Neuronal stem cell (in vitro differentiated cells): ENCODE data around the gene WWC1.

Experiments used
- DNase-seq: peaks from one replicate; pipeline ENCODE4 v3.0.0-alpha.2; 2013; ENCODE audit warnings: low spot score
- H2AFZ ChIP-seq: one replicate; pipeline ENCODE4 v1.6.1; 2013; ENCODE audit warnings: mild to moderate bottlenecking, low read length, inconsistent platforms
- H2AK5ac ChIP-seq: 2 replicates; pipeline ENCODE4 v1.6.1; 2013; ENCODE audit warnings: low read depth, mild to moderate bottlenecking, inconsistent platforms, low read length, moderate library complexity, mixed read lengths
- H2BK120ac ChIP-seq: 2 replicates; pipeline ENCODE4 v1.6.1; 2013; ENCODE audit warnings: low read depth, mild to moderate bottlenecking, inconsistent platforms, low read length, moderate library complexity, mixed read lengths
- H2BK12ac ChIP-seq: one replicate; pipeline ENCODE4 v1.6.1; 2013; ENCODE audit warnings: low read length, inconsistent platforms
- H2BK15ac ChIP-seq: 2 replicates; pipeline ENCODE4 v1.6.1; 2013; ENCODE audit warnings: mild to moderate bottlenecking, low read length, inconsistent platforms, mixed read lengths
- H2BK5ac ChIP-seq: one replicate; pipeline ENCODE4 v1.6.1; 2013; ENCODE audit warnings: inconsistent platforms, mild to moderate bottlenecking, low read length, moderate library complexity
- H3K14ac ChIP-seq: one replicate; pipeline ENCODE4 v1.6.1; 2013; ENCODE audit warnings: low read length, inconsistent platforms
- H3K18ac ChIP-seq: 2 replicates; pipeline ENCODE4 v1.6.1; 2013; ENCODE audit warnings: low read length, inconsistent platforms
- H3K23ac ChIP-seq: 2 replicates; pipeline ENCODE4 v1.6.1; 2013; ENCODE audit warnings: low read depth, mild to moderate bottlenecking, mixed read lengths, low read length, inconsistent platforms; ENCODE audit not compliant: poor library complexity
- H3K27ac ChIP-seq: replicated peaks from 3 replicates; pipeline ENCODE4 v1.5.1; 2013; ENCODE audit warnings: low read length, inconsistent platforms
- H3K27me3 ChIP-seq, 3 experiments: 2 replicates each; pipeline ENCODE4 v1.6.1; 2013; ENCODE audit warnings: low read length in 3 of 3, mild to moderate bottlenecking in 2 of 3, inconsistent platforms in 1 of 3, low read depth in 1 of 3, mixed read lengths in 1 of 3, moderate library complexity in 1 of 3; ENCODE audit not compliant: control insufficient read depth in 3 of 3, insufficient read depth in 3 of 3
- H3K36me3 ChIP-seq, 2 donors: replicated peaks in 1 of 2; 2 replicates each; pipeline ENCODE4 v1.6.1; 2013; ENCODE audit warnings: low read length in 2 of 2; ENCODE audit not compliant: control insufficient read depth in 2 of 2, insufficient read depth in 2 of 2
- H3K4ac ChIP-seq: 2 replicates; pipeline ENCODE4 v1.6.1; 2013; ENCODE audit warnings: inconsistent platforms, mild to moderate bottlenecking, low read length, moderate library complexity
- H3K4me1 ChIP-seq, 2 donors: 1 replicate in 1 of 2; 2 replicates in 1 of 2; pipeline ENCODE4 v1.6.1; 2013; ENCODE audit warnings: low read length in 2 of 2, low read depth in 1 of 2; ENCODE audit not compliant: control insufficient read depth in 2 of 2, insufficient read depth in 1 of 2
- H3K4me2 ChIP-seq: one replicate; pipeline ENCODE4 v1.6.1; 2013; ENCODE audit warnings: mild to moderate bottlenecking, low read length, inconsistent platforms; ENCODE audit not compliant: insufficient read depth, poor library complexity, severe bottlenecking
- H3K4me3 ChIP-seq, 2 donors: 2 replicates each; pipeline ENCODE4 v1.5.1; 2013; ENCODE audit warnings: low read length in 2 of 2, mild to moderate bottlenecking in 2 of 2, inconsistent platforms in 1 of 2, moderate library complexity in 1 of 2
- H3K79me1 ChIP-seq: one replicate; pipeline ENCODE4 v1.6.1; 2013; ENCODE audit warnings: low read depth, mild to moderate bottlenecking, inconsistent platforms, low read length, moderate library complexity
- H3K9ac ChIP-seq: one replicate; pipeline ENCODE4 v1.6.1; 2013; ENCODE audit warnings: mild to moderate bottlenecking, low read depth, low read length, inconsistent platforms; ENCODE audit not compliant: poor library complexity
- H3K9me3 ChIP-seq, 2 donors: replicated peaks in 1 of 2; 2 replicates each; pipeline versions ENCODE3 to v1.6.1; 2013; ENCODE audit warnings: low read length in 2 of 2, mild to moderate bottlenecking in 2 of 2, inconsistent platforms in 1 of 2, low read depth in 1 of 2, mixed read lengths in 1 of 2, moderate library complexity in 1 of 2; ENCODE audit not compliant: control insufficient read depth in 2 of 2, insufficient read depth in 1 of 2
- H4K8ac ChIP-seq: one replicate; pipeline ENCODE4 v1.6.1; 2013; ENCODE audit warnings: low read depth, mild to moderate bottlenecking, inconsistent platforms, low read length, moderate library complexity
- H4K91ac ChIP-seq: one replicate; pipeline ENCODE4 v1.6.1; 2013; ENCODE audit warnings: low read length, low read depth, mild to moderate bottlenecking, inconsistent platforms; ENCODE audit not compliant: poor library complexity
- WGBS, 2 donors: extraction: QIAGEN DNeasy Blood & Tissue Kit; methylation state at CpG; one replicate each; pipeline ENCODE4 v1.1.7; 2013; ENCODE audit warnings: missing lambda C conversion rate in 2 of 2, mixed read lengths in 1 of 2; ENCODE audit not compliant: insufficient read length in 2 of 2, insufficient replicate concordance in 1 of 2; ENCODE audit errors: extremely low coverage in 2 of 2; 5-methylcytosine and 5-hydroxymethylcytosine counted together

Gene WWC1

GRCh38 chr5:168364151-168364661, 72.8 kb downstream of the WWC1 start:
- no peak overlapping the region for H3K4me3 ChIP-seq
- no peak overlapping the region for H3K4ac ChIP-seq
- H3K9me3 ChIP-seq, result no peaks in the 10 kb centered on the region
- WGBS, 2 donors, result no CpG with 5 or more reads among the region's 11 CpGs
- no peaks in the 10 kb centered on the region for H3K27me3 ChIP-seq
- no peak overlapping the region for H2BK120ac ChIP-seq
- H4K8ac ChIP-seq, result no peak overlapping the region
- no peak overlapping the region for H3K4me2 ChIP-seq
- no peak overlapping the region for H3K18ac ChIP-seq
- no peak overlapping the region for H3K9ac ChIP-seq
- no peak overlapping the region for H3K27ac ChIP-seq
- H2AK5ac ChIP-seq, result no peak overlapping the region
- H3K23ac ChIP-seq, result no peak overlapping the region
- H2BK5ac ChIP-seq, result no peak overlapping the region
- H3K14ac ChIP-seq, result no peak overlapping the region
- H4K91ac ChIP-seq, result no peak overlapping the region
- H3K36me3 ChIP-seq, result no peaks in the 10 kb centered on the region
- H3K79me1 ChIP-seq, result peaks cover 3% of the 10 kb centered on the region
- no peak for DNase-seq
- H3K4me1 ChIP-seq, result peaks cover 9 to 13% of the 10 kb centered on the region in 2 donors
- no peak overlapping the region for H2AFZ ChIP-seq
- H2BK12ac ChIP-seq, result no peak overlapping the region
- no peak overlapping the region for H2BK15ac ChIP-seq

DNA sequence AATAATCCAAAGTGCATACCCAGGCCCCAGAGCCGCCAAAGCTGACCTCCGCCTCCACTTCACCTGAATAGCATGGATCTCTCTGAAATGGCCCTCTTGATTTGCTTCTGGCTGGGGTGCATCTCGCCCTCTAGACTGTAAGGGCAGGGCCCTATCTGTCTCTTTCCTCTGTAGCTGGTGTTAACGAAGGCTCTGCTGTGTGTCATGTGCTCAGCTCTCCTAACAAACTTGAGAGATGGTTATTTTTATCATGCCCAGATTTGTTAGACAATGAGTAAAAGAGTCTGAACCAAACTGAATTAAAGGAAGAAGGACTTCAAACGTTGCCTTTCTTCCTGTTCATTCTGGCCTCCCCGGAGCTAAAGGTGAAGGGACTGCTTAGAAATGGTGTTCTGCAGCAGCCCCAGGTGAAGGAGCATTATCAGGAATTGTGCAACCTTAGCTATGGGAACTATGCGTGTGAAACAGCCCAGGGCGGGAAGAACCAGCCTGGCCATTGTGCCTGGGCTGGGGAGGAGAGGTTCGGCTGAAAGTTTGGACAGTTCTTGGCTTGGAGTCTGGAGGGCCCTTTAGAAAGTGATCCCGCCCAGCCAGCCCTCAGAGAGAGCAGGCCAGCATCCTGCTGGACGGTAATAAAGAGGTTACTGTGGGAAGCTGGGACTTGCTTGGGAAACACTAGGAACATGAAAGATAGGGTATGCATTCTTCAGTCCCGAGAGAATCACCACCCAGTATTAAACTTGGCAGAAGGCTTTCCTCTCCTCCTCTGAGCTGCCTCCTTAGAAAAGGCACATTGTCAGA, 73.5 kb downstream of the WWC1 start:
- no peak for DNase-seq
- Histone ChIP-seq H3K4me2 (no peak overlapping the region), H2AFZ (no peak overlapping the region), H3K36me3 (no peaks in the 10 kb centered on the region), H2BK12ac (no peak overlapping the region), H3K4me1 (peaks cover 9 to 13% of the 10 kb centered on the region in 2 donors), H4K8ac (no peak overlapping the region), H3K27me3 (no peaks in the 10 kb centered on the region), H2BK15ac (no peak overlapping the region), H3K23ac (no peak overlapping the region), H3K14ac (no peak overlapping the region), H3K18ac (peak overlapping the region; percentile 42), H4K91ac (no peak overlapping the region), H3K9me3 (no peaks in the 10 kb centered on the region), H3K4me3 (no peak overlapping the region), H2AK5ac (no peak overlapping the region), H3K27ac (no peak overlapping the region), H2BK5ac (no peak overlapping the region), H3K9ac (no peak overlapping the region), H3K79me1 (peaks cover 3% of the 10 kb centered on the region), H3K4ac (no peak overlapping the region), H2BK120ac (no peak overlapping the region)
- no CpG with 5 or more reads among the region's 12 CpGs for WGBS, 2 donors

DNA sequence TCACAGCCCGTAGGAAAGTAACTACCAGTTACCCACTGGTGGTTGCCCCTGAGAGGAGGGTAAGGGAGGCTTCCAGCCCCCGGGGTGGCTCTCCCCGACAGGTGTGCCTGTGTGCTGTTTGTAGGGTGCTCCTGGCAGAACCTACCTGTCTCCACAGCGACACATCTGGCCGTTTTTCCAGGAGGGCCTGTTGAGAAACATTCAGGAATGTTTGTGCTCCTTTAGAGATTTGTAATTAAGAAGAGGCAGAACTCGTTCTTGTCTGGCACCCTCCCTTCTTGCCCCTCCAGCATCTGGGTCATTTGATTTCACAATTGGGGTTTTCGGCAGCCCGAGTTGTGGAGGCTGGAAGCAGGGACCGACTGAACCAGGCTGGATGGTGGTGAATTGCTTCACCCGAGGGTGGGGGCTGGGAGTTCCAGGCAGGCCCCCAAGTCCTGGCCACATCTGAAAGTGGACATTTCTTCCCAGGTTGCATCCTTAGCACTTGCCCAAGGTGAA, 74.2 kb downstream of the WWC1 start:
- Histone ChIP-seq H4K91ac (no peak overlapping the region), H3K27ac (no peak overlapping the region)

DNA sequence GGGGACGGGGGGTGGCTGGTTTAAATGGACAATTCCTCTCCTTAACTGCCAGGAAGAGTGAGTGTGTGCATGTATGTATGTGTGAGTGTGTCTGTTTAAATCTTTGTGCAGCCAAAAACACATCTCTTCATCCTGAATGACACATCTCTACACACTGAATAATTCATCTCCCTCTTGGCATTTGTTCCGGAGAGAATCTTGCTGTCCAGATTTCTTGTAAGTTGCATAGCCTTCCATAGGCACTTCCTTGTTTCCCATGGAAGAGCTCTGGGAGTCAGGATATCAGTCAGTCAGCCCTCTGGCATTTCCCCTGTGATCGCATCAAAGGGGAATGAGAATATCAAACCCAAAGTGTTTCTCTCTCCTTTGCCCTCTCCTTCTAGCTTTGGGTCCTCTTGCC, 74.7 kb downstream of the WWC1 start:
- Histone ChIP-seq H4K8ac (no peak overlapping the region), H3K14ac (no peak overlapping the region), H3K18ac (no peak overlapping the region), H2BK5ac (no peak overlapping the region), H3K79me1 (peaks cover 5% of the 10 kb centered on the region), H2AK5ac (no peak overlapping the region), H3K4me3 (no peak overlapping the region), H3K4me2 (no peak overlapping the region), H3K27ac (no peak overlapping the region), H3K4ac (no peak overlapping the region), H2BK15ac (no peak overlapping the region), H2BK12ac (no peak overlapping the region), H3K9me3 (no peaks in the 10 kb centered on the region), H3K36me3 (no peaks in the 10 kb centered on the region), H3K27me3 (no peaks in the 10 kb centered on the region), H3K23ac (no peak overlapping the region), H3K4me1 (peaks cover 9 to 13% of the 10 kb centered on the region in 2 donors), H4K91ac (no peak overlapping the region), H2BK120ac (no peak overlapping the region), H3K9ac (no peak overlapping the region), H2AFZ (no peak overlapping the region)
- WGBS, 2 donors, result no CpG with 5 or more reads among the region's 3 CpGs
- no peak for DNase-seq

More for the DNA sequence above, 74.2 kb downstream of the WWC1 start:
- Histone ChIP-seq H2BK15ac (no peak overlapping the region), H2BK5ac (no peak overlapping the region), H3K4me3 (no peak overlapping the region), H3K9me3 (no peaks in the 10 kb centered on the region), H3K18ac (no peak overlapping the region), H2AK5ac (no peak overlapping the region), H3K4me2 (no peak overlapping the region), H3K27me3 (no peaks in the 10 kb centered on the region), H3K4me1 (peaks cover 9 to 13% of the 10 kb centered on the region in 2 donors), H3K9ac (no peak overlapping the region), H2BK12ac (no peak overlapping the region), H3K14ac (no peak overlapping the region), H4K8ac (no peak overlapping the region), H3K23ac (no peak overlapping the region), H3K4ac (no peak overlapping the region), H3K79me1 (peaks cover 3% of the 10 kb centered on the region), H2AFZ (no peak overlapping the region), H3K36me3 (no peaks in the 10 kb centered on the region), H2BK120ac (no peak overlapping the region)
- DNase-seq, result no peak
- WGBS, 2 donors, result no CpG with 5 or more reads among the region's 10 CpGs
